H1 (cell line): ENCODE data around the gene OXSM. TPM values are rescaled to one million over a fixed set of nuclear protein-coding genes. Genes with fewer than 3 reads are reported as not detected.

Experiments
- CTCF ChIA-PET: fragments of 300-600 bp; sonication (Branson Sonifier 250); formaldehyde crosslinking; loops from one replicate; lab custom pipeline; 2021; ENCODE audit not compliant: partially characterized antibody; lab: Charles Lee
- POLR2A ChIA-PET: fragments of 300-600 bp; sonication (Branson Sonifier 250); formaldehyde crosslinking; loops from one replicate; lab custom pipeline; 2021; ENCODE audit warnings: inconsistent platforms; ENCODE audit not compliant: partially characterized antibody; lab: Charles Lee
- DNase-seq, 2 experiments: peaks; one replicate each; pipeline versions ENCODE4 v3.0.0 to v3.0.0-alpha.2; 2010 to 2022; ENCODE audit warnings: low spot score in 2 of 2, low read depth in 1 of 2, mixed read lengths in 1 of 2
- FAIRE-seq: peaks from 2 replicates; lab custom pipeline; 2011; peaks lifted over from hg19 to GRCh38; lab: Jason Lieb, UNC
- H2AFZ ChIP-seq: 2 replicates; pipeline ENCODE4 v1.8.1; 2012; ENCODE audit warnings: low read length, inconsistent platforms
- H2AK5ac ChIP-seq: 2 replicates; pipeline ENCODE4 v1.6.1; 2013; ENCODE audit warnings: low read depth, low read length
- H2BK120ac ChIP-seq: replicated peaks from 2 replicates; pipeline ENCODE3; 2013; ENCODE audit warnings: low read depth, low read length, inconsistent platforms
- H2BK12ac ChIP-seq: 2 replicates; pipeline ENCODE4 v1.6.1; 2013; ENCODE audit warnings: low read depth, low read length
- H2BK15ac ChIP-seq: 2 replicates; pipeline ENCODE4 v1.6.1; 2013; ENCODE audit warnings: low read length
- H2BK20ac ChIP-seq: 2 replicates; pipeline ENCODE4 v1.6.1; 2013; ENCODE audit warnings: low read length
- H2BK5ac ChIP-seq: 2 replicates; pipeline ENCODE4 v1.6.1; 2013; ENCODE audit warnings: low read depth, low read length
- H3K14ac ChIP-seq: 2 replicates; pipeline ENCODE4 v1.6.1; 2013; ENCODE audit warnings: inconsistent platforms; ENCODE audit not compliant: insufficient read length
- H3K18ac ChIP-seq: 2 replicates; pipeline ENCODE4 v1.6.1; 2013; ENCODE audit warnings: low read length; ENCODE audit errors: extremely low read depth
- H3K23ac ChIP-seq: 2 replicates; pipeline ENCODE4 v1.6.1; 2013; ENCODE audit warnings: inconsistent platforms; ENCODE audit not compliant: insufficient read length
- H3K23me2 ChIP-seq: 2 replicates; pipeline ENCODE4 v1.6.1; 2013; ENCODE audit warnings: low read depth, low read length
- H3K27ac ChIP-seq: 2 replicates; pipeline ENCODE4 v1.6.1; 2011; ENCODE audit warnings: low read depth, low read length, inconsistent platforms
- H3K27me3 ChIP-seq, 4 experiments: replicated peaks in 1 of 4; 1 replicate in 1 of 4; 2 replicates in 3 of 4; pipeline versions ENCODE4 v1.6.1 to v1.8.1; 2011 to 2013; ENCODE audit warnings: low read length in 3 of 4, mild to moderate bottlenecking in 3 of 4, inconsistent platforms in 2 of 4, mixed read lengths in 2 of 4, moderate library complexity in 1 of 4; ENCODE audit not compliant: control insufficient read depth in 3 of 4, insufficient read depth in 3 of 4; ENCODE audit errors: extremely low read depth in 1 of 4
- H3K36me3 ChIP-seq, 4 experiments: 2 replicates each; pipeline versions ENCODE4 v1.6.1 to v1.8.1; 2011 to 2013; ENCODE audit warnings: mild to moderate bottlenecking in 4 of 4, low read length in 3 of 4, moderate library complexity in 2 of 4, control low read depth in 1 of 4, inconsistent platforms in 1 of 4; ENCODE audit not compliant: insufficient read depth in 4 of 4, control insufficient read depth in 2 of 4
- H3K4ac ChIP-seq: replicated peaks from 2 replicates; pipeline ENCODE3; 2013; ENCODE audit warnings: low read length, low read depth, mixed read lengths, inconsistent platforms; ENCODE audit not compliant: insufficient read length
- H3K4me1 ChIP-seq, 4 experiments: replicated peaks in 1 of 4; 1 replicate in 1 of 4; 2 replicates in 3 of 4; pipeline versions ENCODE4 v1.6.1 to v1.8.1; 2011 to 2013; ENCODE audit warnings: low read length in 3 of 4, inconsistent platforms in 2 of 4, mixed read lengths in 1 of 4; ENCODE audit not compliant: insufficient read depth in 4 of 4, control insufficient read depth in 3 of 4
- H3K4me2 ChIP-seq, 2 experiments: 2 replicates each; pipeline versions ENCODE4 v1.6.1 to v1.8.1; 2011 to 2013; ENCODE audit warnings: low read depth in 2 of 2, low read length in 2 of 2, control low read depth in 1 of 2, inconsistent platforms in 1 of 2, mild to moderate bottlenecking in 1 of 2; ENCODE audit not compliant: insufficient read depth in 1 of 2
- H3K4me3 ChIP-seq, 4 experiments: fragments of 200-600, 300-600 bp in 1 of 4; sonication (generic), shearing (Covaris generic), sonication (Bioruptor Twin) in 1 of 4; 2 replicates each; pipeline versions ENCODE4 v1.5.1 to v1.8.1; 2011 to 2016; ENCODE audit warnings: low read length in 4 of 4, low read depth in 3 of 4, control low read depth in 2 of 4, inconsistent platforms in 2 of 4, mild to moderate bottlenecking in 2 of 4, mixed read lengths in 1 of 4, moderate library complexity in 1 of 4; ENCODE audit not compliant: insufficient read depth in 2 of 4; ENCODE audit errors: extremely low read depth in 1 of 4
- H3K56ac ChIP-seq: replicated peaks from 2 replicates; pipeline ENCODE3; 2013; ENCODE audit warnings: low read depth, mild to moderate bottlenecking, mixed read lengths, low read length, inconsistent platforms; ENCODE audit not compliant: insufficient read length
- H3K79me1 ChIP-seq: 2 replicates; pipeline ENCODE4 v1.6.1; 2013; ENCODE audit warnings: low read depth, low read length, control low read depth
- H3K79me2 ChIP-seq, 2 experiments: 2 replicates each; pipeline versions ENCODE4 v1.6.1 to v1.8.1; 2012 to 2013; ENCODE audit warnings: low read length in 2 of 2, mild to moderate bottlenecking in 2 of 2, inconsistent platforms in 1 of 2; ENCODE audit not compliant: insufficient read depth in 2 of 2, control insufficient read depth in 1 of 2
- H3K9ac ChIP-seq, 4 experiments: replicated peaks in 1 of 4; 1 replicate in 1 of 4; 2 replicates in 3 of 4; pipeline versions ENCODE4 v1.6.1 to v1.8.1; 2011 to 2013; ENCODE audit warnings: low read depth in 3 of 4, low read length in 3 of 4, control low read depth in 2 of 4, mild to moderate bottlenecking in 2 of 4, moderate library complexity in 2 of 4, inconsistent platforms in 1 of 4; ENCODE audit errors: extremely low read depth in 1 of 4
- H3K9me3 ChIP-seq, 2 experiments: 2 replicates each; pipeline versions ENCODE4 v1.6.1 to v1.8.1; 2012 to 2013; ENCODE audit warnings: mild to moderate bottlenecking in 2 of 2, moderate library complexity in 2 of 2, control low read depth in 1 of 2, inconsistent platforms in 1 of 2, low read depth in 1 of 2, low read length in 1 of 2, mixed read lengths in 1 of 2; ENCODE audit not compliant: insufficient read depth in 2 of 2
- H4K20me1 ChIP-seq, 2 experiments: replicated peaks in 1 of 2; 2 replicates each; pipeline versions ENCODE3 to v1.8.1; 2011 to 2013; ENCODE audit warnings: inconsistent platforms in 2 of 2, low read length in 2 of 2, mild to moderate bottlenecking in 1 of 2; ENCODE audit not compliant: insufficient read depth in 2 of 2, control insufficient read depth in 1 of 2
- H4K5ac ChIP-seq: 2 replicates; pipeline ENCODE4 v1.6.1; 2013; ENCODE audit warnings: low read length, low read depth, mixed read lengths, inconsistent platforms; ENCODE audit not compliant: insufficient read length
- H4K8ac ChIP-seq: 2 replicates; pipeline ENCODE4 v1.8.0; 2013; ENCODE audit warnings: mild to moderate bottlenecking, moderate library complexity, low read length, inconsistent platforms; ENCODE audit not compliant: insufficient read depth; ENCODE audit errors: extremely low read depth
- H4K91ac ChIP-seq: replicated peaks from 2 replicates; pipeline ENCODE3; 2013; ENCODE audit warnings: low read length, mixed read lengths, inconsistent platforms; ENCODE audit not compliant: insufficient read length
- RBBP5 ChIP-seq: IDR thresholded peaks from 2 replicates; pipeline ENCODE4 v1.7.1; 2012; ENCODE audit warnings: low read depth, mild to moderate bottlenecking, inconsistent platforms, low read length, moderate library complexity, borderline replicate concordance
- SIX5 ChIP-seq: IDR thresholded peaks from 2 replicates; pipeline ENCODE4 v1.6.1; 2011; ENCODE audit warnings: mild to moderate bottlenecking, low read depth, low read length
- polyA plus RNA-seq, 7 experiments: library from polyadenylated mRNA; depleted of rRNA in 3 of 7; stranded (reverse) in 5 of 7; unstranded in 2 of 7; fragments of >200 nt in 5 of 7; fragments of 200-250 nt in 2 of 7; gene quantifications; 1 replicate in 5 of 7; 2 replicates in 1 of 7; 4 replicates in 1 of 7; pipeline versions ENCODE4 v1.2.1 to v1.2.3, GENCODE V29; 2011 to 2013; ENCODE audit warnings: missing spikeins in 2 of 7, mixed read lengths in 2 of 7
- total RNA-seq: library from RNA; stranded (reverse); fragmentation: NEBNext Ultra II Directional; extraction: Animal tissue kit (Norgen Biotek cat#: 25700); gene quantifications from 2 replicates; pipeline ENCODE4 v1.2.1, GENCODE V29; 2021

OXSM gene
- total and polyA plus RNA-seq, 2 of the 8 experiments (the other 6 are each of a cell fraction or from before 2014, with no cell fraction given) = 1.3 to 2.2 TPM

GRCh38 chr3:25747033-25747432 lies 42.9 kb upstream of the OXSM start:
- Histone ChIP-seq H3K36me3 (peaks cover 0 to 8% (median 3%) of the 10 kb centered on the region in 4 experiments; a peak in 4 of 8 replicates), H3K4ac (no peak overlapping the region), H2BK12ac (no peak overlapping the region), H3K18ac (no peak overlapping the region), H3K4me1 (peaks cover 0 to 7% (median 3%) of the 10 kb centered on the region in 4 experiments; a peak in 4 of 7 replicates), H3K9me3 (no peaks in the 10 kb centered on the region), H3K4me2 (no peak overlapping the region), H3K23me2 (no peaks in the 10 kb centered on the region), H3K79me1 (no peaks in the 10 kb centered on the region), H3K56ac (no peak overlapping the region), H3K23ac (no peak overlapping the region), H2AK5ac (no peak overlapping the region), H2BK5ac (no peak overlapping the region), H2BK20ac (no peak overlapping the region), H3K14ac (no peak overlapping the region), H3K27me3 (no peaks in the 10 kb centered on the region), H2AFZ (no peak overlapping the region), H3K27ac (no peak overlapping the region), H4K8ac (no peak overlapping the region), H3K4me3 (no peak overlapping the region), H3K9ac (no peak overlapping the region), H4K91ac (no peak overlapping the region), H4K20me1 (peaks cover 0 to 1% of the 10 kb centered on the region in 2 experiments), H2BK120ac (no peak overlapping the region), H4K5ac (no peak overlapping the region), H3K79me2 (no peaks in the 10 kb centered on the region), H2BK15ac (no peak overlapping the region)
- CTCF ChIA-PET = interaction anchor here (1.1 kb wide), 1 partner anchor 9 kb away, joined by 3 read pairs; no protein-coding TSS in a partner anchor
- no peak for DNase-seq
- TF ChIP-seq RBBP5 (no peak), SIX5 (no peak)
- POLR2A ChIA-PET = no interaction called here
- FAIRE-seq = no peak
